ENCODE data around the gene CAPN15. TPM values are rescaled to one million over a fixed set of nuclear protein-coding genes. Genes with fewer than 3 reads are reported as not detected.
"Not testable (repeated sequence)": the region's sequence is repeated elsewhere in the genome, so short reads cannot be mapped to it uniquely, and the experiment has no call there.

Gene CAPN15
- 10 to 100 TPM; 20.4 to 31.4 (median 30.6) TPM for polyA plus RNA-seq

DNA sequence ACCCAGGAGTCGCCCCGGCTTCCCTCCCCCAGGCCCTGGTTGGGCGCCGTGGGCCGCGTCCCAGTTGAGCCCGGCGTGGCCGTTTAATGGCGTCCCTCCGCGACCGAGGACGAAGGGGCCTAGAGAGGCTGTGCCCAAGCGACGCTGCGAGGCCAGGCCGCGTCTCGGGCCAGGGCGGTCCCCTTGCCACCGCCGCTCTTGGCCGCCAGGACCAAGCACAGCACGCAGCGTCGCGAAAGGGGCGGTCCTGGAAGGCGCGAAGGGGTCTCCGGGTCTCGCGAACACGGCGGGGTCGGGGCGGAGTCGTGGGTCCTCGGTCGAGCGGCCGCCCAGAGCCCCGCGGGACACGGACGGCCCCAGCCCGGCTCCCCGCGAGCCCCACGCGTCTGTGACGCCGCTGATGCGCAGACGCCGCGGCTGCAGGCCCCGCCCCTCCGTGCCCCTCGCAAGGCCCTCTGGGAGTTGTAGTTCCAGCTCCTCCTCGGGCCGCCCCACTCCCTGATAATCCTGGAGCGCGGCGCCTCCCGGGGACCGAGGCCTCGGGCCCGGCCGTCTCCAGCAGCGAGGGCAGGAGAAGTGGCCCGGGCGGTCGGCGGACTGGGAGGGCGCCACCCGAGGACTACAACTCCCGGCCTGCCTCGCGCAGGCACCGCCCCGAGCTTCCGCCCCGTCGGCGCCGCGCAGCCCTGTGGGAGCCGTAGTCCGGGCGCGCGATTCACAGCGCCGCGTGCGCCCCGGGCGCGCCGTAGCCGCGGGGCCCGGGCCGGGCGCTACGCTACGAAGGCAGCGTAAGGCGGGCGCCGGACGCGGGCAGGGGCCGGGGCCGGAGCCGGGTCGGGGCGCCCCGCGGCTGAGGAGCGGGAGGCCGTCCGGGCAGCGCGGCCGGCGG, at the start of gene CAPN15:
Gene CAPN15 (plus strand): TSS at position 698 of the 889 bp plus-strand sequence. CDS start 19,127 bp downstream, outside the sequence.
- peak within 1 kb of the TSS; percentile 71 for H3K27ac ChIP-seq (ENCODE audit: low read depth, low read length)
- WGBS, 3 donors, result 0% methylated on average over 73 to 129 of the region's 129 CpGs

DNA sequence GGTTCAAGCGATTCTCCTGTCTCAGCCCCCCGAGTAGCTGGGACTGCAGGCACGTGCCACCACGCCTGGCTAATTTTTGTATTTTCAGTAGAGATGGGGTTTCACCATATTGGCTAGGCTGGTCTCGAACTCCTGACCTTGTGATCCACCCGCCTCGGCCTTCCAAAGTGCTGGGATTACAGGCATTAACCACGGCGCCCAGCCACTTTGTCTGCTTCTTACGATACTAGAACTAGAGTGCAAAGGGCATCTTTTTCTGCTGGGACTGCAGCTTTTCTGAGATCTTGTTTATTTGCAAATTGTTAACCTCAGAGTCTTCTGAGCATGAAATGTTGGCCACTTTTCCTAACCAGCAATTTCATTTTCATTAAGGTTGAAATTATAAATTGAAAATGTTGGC, 49.2 kb upstream of the CAPN15 start:
- WGBS, 3 donors, result 84 to 91% (median 85%) methylated on average over 10 of the region's 10 CpGs
- H3K27ac ChIP-seq (ENCODE audit: low read depth, low read length), result not testable (repeated sequence)

DNA sequence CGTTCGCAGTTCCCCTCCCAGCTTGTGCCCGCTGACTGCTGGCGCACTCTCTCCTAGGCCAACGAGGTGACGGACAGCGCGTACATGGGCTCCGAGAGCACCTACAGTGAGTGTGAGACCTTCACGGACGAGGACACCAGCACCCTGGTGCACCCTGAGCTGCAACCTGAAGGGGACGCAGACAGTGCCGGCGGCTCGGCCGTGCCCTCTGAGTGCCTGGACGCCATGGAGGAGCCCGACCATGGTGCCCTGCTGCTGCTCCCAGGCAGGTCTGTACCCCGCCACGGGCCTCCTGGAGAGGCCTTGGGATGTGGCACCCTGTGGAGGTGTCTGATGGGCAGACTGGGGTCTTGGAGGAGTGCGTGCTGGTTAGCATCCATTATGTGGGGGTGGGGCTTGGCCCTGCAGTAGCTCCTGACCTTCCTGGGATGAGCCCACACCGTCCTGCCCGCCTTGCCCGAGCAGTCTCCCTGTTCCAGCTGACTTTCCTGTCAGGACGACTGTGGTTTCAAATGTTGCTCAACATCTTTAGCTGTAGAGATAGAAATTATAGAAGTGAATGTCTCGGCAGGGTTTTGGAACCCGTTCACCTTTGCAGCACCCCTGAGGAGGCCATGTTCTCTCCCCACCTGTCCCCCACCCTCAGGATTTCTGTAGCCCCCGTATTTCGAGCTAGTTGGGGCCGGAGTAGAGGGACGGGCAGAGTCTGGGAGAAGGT, 44.9 kb upstream of the CAPN15 start:
- H3K27ac ChIP-seq (ENCODE audit: low read depth, low read length), result no peak overlapping the region
- 89 to 93% (median 92%) methylated on average over 31 of the region's 31 CpGs for WGBS, 3 donors

DNA sequence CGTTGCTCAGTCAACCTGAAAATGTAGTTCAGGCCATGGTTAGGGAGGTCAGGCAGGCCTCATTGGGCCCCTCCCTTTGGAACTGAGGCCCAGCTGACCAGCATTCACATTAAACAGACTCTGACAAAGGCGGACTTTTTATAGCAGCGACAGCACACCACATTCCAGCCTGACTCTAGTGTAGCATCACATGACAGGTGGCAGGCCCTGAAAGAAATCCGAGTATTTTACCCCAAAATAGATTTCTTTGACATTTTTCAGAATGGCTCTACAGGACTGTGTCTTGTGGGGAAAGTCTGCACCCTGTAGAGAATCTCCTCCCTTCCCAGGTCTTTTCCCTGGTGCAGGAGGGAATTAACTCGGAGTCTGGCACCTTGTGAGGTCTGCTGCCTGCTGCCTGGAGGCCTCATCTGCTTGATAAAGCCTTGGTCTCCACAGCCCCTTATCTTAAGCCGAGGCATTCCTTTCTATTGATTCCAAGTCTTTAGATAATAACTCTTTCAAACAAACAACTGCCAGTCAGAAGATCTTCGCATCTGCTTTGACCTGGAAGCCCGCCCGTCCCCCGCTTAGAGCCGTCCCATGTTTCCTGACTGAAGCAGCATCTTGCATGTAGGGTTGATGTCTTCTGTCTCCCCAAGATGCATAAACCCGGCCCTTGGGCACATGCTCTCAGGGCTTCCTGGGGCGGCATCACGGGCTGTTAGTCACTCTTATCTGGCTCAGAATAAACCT, 44.0 kb upstream of the CAPN15 start:
- no peak overlapping the region for H3K27ac ChIP-seq (ENCODE audit: low read depth, low read length)
- WGBS, 3 donors, result 66 to 83% (median 77%) methylated on average over 14 of the region's 14 CpGs

DNA sequence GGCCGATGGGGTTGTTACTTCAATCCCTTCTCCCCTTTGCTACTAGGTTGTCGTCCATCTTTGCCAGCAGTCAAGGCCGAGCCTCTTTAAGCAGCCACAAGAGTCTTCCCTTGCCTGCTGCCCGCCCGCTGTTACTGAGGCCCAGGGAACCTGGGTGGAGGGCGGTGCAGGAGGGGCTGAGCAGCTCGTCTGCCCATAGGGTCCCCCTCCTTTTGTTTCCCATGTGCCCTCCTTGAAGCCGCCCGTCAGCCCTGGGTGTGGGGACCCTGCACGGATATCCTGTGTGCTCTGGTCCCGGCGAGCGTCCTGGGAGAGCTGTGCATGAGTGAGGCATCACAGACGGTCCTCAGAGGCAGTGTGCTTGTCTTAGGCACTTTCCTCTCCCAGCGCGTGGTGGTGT, 37.9 kb upstream of the CAPN15 start:
- no peak overlapping the region for H3K27ac ChIP-seq (ENCODE audit: low read depth, low read length)
- WGBS, 3 donors, result 91 to 93% (median 91%) methylated on average over 16 of the region's 16 CpGs

DNA sequence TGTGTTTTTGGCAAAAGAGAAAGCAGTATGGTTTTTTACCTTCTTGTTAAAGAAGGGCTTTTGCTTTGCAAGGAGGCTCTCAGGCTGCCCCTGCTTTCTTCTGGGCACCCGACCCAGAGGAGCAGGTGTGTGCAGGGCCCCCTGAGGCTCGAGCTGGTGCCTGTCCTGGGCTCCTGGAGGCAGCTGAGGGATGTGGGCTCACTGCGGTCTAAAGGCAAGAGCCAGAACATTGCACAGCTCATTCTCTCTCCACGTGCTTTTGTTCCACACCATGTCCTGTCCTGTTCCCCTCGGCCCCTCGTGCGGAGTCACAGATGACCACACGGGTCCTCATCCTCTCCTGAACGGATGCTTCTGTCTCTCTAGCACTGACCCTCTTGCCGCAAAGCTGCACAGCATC, 36.7 kb upstream of the CAPN15 start:
- H3K27ac ChIP-seq (ENCODE audit: low read depth, low read length), result no peak overlapping the region
- 90 to 92% (median 91%) methylated on average over 10 of the region's 10 CpGs for WGBS, 3 donors

DNA sequence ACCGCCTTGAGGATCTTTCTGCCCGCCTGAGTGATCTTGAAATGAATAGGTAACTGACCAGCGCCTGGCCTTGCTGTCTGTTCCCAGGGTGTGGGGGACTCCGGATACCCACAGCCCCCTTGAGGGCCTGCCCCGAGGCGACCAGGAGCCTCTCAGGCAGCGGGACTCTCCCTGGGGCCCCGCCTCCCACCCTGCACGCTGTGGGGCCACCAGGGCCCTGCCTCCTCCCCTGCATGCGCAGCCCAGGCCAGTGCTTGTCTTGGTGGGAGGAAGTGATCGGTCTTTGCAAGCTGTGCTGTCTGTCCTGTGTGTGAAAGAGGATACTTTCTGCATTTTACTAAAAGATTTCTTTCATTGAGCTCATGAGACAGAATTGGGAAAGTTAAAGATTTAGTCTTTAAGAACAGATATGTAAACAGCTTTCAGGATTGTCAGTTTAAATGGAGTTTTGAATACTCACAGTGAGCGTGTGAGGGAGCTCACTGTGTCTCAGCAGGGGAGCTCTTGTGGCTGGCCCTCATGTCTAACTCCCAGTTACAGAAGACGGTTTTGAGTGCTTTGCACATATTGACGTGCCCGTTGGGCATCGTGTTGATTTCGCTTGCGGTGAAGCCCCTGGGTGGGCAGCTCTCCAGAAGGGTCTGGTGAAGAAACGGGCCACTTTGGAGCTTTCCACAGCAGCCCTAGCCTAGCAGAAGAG, 36.1 kb upstream of the CAPN15 start:
- 85 to 91% (median 90%) methylated on average over 19 of the region's 19 CpGs for WGBS, 3 donors
- no peak overlapping the region for H3K27ac ChIP-seq (ENCODE audit: low read depth, low read length)

DNA sequence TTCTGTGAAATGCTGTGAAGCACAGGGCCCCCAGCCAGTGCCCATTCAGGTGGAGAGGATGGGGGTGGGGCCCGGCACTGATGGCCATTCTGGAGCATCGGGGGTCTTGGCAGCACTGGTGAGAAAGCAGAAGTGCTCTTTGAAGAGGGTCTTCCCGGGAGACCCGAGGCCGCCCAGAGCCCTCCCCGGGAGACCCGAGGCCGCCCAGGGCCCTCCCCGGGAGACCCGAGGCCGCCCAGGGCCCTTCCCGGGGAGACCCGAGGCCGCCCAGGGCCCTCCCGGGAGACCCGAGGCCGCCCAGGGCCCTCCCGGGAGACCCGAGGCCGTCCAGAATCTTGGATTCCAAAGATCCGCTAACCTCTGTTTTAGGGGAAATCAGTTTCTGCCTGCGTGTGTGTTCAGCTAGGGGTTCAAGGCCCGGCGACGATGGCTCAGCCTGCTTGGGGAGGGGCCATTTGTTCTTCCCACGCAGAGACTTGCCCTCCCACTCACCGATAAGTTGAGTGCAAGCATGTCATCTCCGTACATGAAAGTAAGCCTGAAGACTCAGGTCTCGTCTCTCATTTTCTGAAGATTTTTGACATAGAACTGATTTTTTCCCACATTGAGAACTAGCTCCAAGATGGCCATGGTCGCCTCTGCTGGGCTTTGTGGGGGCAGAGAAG, 35.2 kb upstream of the CAPN15 start:
- no peak overlapping the region for H3K27ac ChIP-seq (ENCODE audit: low read depth, low read length)

DNA sequence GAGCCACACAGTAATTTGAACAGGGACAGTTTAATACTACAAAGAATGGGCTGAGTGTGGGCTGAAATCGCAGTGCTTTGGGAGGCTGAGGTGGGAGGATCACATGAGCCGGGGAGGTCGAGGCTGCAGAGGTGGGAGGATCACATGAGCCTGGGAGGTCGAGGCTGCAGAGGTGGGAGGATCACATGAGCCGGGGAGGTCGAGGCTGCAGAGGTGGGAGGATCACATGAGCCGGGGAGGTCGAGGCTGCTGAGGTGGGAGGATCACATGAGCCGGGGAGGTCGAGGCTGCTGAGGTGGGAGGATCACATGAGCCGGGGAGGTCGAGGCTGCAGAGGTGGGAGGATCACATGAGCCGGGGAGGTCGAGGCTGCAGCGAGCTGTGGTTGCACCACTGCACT, 32.8 kb upstream of the CAPN15 start:
- H3K27ac ChIP-seq (ENCODE audit: low read depth, low read length), result not testable (repeated sequence)
- WGBS, 3 donors, result 86 to 88% (median 88%) methylated on average over 15 of the region's 15 CpGs

More for the DNA sequence above, 35.2 kb upstream of the CAPN15 start:
- 89 to 96% (median 92%) methylated on average over 30 of the region's 30 CpGs for whole genome bisulfite sequencing, 3 donors

DNA sequence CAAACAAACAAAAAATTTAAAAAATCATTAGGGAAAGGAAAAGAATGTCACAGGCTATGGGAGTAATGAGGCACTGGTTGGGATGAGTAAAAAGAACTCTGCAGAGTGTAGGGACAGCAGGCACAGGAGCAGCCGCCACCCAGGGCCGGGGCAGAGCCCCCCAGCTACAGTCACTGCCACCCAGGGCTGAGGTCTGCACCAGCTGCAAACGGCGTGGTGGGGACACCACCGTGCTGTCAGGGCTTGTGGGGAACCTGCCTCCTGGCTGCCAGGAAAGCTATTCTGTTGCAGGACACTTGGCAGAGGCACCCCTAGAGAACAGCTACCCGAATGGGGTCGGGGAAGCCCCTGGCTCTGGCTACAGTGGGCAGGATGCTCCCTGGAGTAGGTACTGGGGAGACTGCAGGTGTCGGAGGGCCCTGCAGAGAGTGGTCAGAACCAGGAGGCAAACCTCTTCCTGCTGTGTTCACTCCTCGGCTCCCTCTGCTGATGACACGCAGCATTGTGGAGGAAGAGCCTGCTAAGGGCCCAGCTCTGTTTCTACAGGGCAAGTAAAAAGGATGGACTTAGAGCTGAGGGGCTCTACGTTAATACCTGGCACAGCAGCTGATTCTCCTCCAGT, 32.3 kb upstream of the CAPN15 start:
- H3K27ac ChIP-seq (ENCODE audit: low read depth, low read length), result no peak overlapping the region
- WGBS, 3 donors, result 66 to 84% (median 70%) methylated on average over 10 to 11 of the region's 11 CpGs

DNA sequence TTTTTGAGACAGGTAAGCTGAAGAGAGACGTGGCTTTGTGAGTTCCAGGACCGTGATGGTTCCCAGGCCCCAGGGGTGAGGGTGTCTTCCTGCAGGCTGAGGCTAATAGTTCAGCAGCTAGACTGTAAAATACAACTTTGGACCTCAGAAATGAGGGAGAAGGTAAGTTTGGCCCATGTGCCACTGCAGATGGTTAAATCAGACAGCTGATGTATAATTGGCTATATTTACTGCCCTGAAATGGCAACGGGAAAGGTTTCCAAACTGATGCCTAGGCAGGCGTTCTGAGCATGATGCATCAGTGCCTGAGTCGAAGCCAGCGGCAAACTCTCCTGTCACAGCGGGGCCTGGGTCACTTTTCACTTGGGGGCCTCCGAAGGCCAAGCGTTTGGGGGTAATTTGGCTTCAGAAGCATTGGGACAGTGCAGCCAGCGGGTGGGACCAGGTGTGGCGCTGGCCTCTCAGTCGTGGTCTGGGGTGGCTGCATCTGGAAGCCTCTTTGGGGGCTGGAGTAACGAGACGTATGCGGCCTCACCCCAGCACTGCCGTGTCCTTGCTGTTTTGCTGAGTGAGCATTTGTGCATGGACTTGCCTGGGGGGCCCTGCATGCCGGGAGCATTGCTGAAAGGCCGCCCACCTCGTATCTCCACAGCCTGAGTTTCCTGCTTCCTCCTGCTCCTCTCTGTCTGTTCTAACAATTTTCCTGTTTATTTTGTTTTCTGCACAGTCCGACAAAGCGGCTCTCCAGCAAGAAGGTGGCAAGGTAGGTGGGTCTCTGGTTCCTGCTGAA, 31.2 kb upstream of the CAPN15 start:
- WGBS, 3 donors, result 78 to 92% (median 80%) methylated on average over 21 of the region's 21 CpGs
- no peak overlapping the region for H3K27ac ChIP-seq (ENCODE audit: low read depth, low read length)

DNA sequence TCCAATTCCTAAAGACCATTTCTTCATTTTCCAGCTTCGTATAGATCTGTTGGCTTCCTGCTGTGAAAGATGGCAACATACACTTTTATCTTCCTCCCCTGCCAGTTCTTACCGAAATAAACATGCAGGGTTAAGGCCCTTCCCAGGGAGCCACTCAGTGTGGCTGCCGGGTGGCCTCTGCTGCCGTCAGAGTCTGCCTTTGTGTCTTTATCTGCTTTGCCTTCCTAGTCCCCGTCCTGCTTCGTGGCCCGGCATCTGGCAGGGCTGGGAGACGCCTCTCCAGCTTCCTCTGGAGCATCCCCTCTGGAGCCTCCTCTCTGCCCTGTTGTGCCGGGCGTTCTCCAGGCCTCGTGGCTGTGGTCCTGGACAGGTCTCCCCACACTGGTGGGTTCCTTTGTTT, 30.3 kb upstream of the CAPN15 start:
- 85 to 91% (median 88%) methylated on average over 11 of the region's 11 CpGs for WGBS, 3 donors
- H3K27ac ChIP-seq (ENCODE audit: low read depth, low read length), result no peak overlapping the region

DNA sequence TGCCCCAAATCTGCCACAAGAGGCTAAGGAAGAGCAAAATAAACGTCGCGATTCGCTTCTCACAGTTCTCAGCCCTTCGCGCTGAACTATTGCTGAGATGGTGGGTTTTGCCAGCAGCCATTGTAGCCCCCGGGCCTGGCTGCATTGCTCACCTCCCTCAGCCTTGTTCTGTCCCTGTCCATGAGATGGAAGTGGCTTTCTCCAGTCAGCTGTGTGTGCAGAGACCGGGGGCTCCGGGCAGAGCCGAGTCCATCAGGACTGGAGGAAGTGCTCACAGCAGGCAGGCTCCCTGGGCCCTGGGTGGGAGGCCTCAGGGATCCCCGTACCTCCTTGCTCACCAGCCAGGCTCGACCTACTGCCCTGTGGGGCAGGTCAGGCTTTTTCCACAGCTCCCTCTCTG, 27.6 kb upstream of the CAPN15 start:
- 88 to 91% (median 89%) methylated on average over 12 of the region's 12 CpGs for WGBS, 3 donors
- no peak overlapping the region for H3K27ac ChIP-seq (ENCODE audit: low read depth, low read length)

DNA sequence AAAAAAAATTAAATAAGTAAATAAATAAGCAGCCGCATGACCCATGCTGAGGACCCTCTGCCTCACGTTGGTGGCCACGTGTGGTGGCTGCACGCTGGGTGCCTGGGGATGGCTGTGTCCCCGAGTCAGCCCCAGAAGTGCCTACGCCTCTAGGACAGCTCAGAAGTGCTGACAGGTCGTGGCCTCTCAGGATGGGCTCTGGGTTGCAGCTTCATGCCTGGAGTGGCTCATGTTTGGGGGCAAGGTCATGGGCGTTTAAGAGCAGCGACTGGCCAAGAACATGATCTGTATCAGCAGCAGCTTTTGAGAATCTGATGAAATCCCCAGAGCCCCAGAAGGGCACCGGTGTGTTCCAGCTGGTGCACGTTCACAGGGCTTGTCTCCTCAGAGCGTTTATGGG, 26.8 kb upstream of the CAPN15 start:
- 82 to 89% (median 82%) methylated on average over 12 of the region's 12 CpGs for WGBS, 3 donors
- no peak overlapping the region for H3K27ac ChIP-seq (ENCODE audit: low read depth, low read length)

DNA sequence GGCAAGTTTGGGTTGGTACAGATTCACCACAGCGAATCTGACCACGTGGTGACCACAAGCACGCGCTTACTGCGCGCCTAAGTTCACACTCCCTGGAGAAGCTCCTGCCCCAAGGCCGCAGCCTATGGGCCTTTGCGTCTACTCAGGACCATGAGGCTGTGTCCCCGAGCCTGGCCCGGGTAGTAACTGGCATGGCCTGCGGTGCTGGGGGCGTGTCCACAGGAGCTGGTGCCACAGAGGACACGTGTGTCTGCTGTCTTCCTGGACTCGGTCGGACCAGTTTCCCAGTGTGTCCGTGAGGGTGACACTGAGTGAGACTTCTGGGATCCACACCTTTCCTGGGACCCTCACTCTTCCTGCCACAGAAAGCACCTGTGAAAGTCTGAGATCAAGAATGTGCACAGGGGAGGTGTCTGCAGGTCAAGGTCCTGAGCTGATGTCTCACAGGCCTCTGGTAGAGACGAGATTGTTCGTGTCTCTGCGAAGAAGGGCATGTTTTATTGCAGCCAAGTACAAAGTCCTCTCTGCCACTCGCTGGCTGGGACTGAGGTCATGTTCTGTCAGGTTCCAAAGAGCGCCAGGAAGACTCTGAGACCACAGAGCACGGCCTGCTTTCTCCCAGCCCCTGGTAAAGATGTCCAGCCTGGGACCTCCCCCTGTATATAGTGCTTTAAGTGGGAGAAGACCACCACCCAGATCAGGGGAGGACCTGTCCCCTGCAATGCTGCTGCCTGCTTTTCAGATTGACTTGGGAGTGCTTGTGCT, 25.2 kb upstream of the CAPN15 start:
- H3K27ac ChIP-seq (ENCODE audit: low read depth, low read length), result no peak overlapping the region
- 81 to 88% (median 86%) methylated on average over 22 of the region's 22 CpGs for WGBS, 3 donors
